ENCODE results near the gene TARM1. TPM values are rescaled to one million over a fixed set of nuclear protein-coding genes. Genes with fewer than 3 reads are reported as not detected.
"Not testable (repeated sequence)": the region's sequence is repeated elsewhere in the genome, so short reads cannot be mapped to it uniquely, and the experiment has no call there.

Gene TARM1
- total RNA-seq, 4 donors from 2014 or later: not detected

DNA sequence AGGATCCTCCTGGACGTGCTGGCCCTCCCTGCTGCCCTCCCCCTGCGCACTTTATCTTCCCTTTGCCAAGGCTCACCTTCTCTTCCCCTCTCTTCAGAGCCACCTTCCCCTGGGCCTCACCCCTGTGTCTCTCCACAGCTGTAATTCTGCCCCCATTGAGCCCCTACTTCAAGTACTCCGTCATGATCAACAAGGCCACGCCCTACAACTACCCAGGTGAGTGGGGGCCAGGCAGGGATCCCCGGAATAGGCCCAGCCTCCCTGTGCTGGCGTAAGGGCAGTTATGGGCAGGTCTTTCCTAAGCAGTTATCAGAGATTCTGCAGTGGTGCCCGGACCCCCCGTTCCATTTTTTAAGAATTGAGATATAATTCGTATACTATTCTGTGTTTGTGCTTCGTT is 24.6 kb upstream of the TARM1 start:
- no peak for DNase-seq (ENCODE audit: low spot score in 2 of 2)
- TF ChIP-seq POLR2A (IDR thresholded peaks at IDR 0.05): no peak
- TF ChIP-seq, protein P1, sequence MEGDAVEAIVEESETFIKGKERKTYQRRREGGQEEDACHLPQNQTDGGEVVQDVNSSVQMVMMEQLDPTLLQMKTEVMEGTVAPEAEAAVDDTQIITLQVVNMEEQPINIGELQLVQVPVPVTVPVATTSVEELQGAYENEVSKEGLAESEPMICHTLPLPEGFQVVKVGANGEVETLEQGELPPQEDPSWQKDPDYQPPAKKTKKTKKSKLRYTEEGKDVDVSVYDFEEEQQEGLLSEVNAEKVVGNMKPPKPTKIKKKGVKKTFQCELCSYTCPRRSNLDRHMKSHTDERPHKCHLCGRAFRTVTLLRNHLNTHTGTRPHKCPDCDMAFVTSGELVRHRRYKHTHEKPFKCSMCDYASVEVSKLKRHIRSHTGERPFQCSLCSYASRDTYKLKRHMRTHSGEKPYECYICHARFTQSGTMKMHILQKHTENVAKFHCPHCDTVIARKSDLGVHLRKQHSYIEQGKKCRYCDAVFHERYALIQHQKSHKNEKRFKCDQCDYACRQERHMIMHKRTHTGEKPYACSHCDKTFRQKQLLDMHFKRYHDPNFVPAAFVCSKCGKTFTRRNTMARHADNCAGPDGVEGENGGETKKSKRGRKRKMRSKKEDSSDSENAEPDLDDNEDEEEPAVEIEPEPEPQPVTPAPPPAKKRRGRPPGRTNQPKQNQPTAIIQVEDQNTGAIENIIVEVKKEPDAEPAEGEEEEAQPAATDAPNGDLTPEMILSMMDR (IDR thresholded peaks at IDR 0.05): no peak
- WGBS, 2 donors: 92% methylated on average over 10 of the region's 10 CpGs
- H3K4me3 ChIP-seq (ENCODE audit: low read depth, poor library complexity, severe bottlenecking): no peak overlapping the region
- intact Hi-C loops (cut with DNase I; ENCODE audit: low total_unique reads): no loop called here

DNA sequence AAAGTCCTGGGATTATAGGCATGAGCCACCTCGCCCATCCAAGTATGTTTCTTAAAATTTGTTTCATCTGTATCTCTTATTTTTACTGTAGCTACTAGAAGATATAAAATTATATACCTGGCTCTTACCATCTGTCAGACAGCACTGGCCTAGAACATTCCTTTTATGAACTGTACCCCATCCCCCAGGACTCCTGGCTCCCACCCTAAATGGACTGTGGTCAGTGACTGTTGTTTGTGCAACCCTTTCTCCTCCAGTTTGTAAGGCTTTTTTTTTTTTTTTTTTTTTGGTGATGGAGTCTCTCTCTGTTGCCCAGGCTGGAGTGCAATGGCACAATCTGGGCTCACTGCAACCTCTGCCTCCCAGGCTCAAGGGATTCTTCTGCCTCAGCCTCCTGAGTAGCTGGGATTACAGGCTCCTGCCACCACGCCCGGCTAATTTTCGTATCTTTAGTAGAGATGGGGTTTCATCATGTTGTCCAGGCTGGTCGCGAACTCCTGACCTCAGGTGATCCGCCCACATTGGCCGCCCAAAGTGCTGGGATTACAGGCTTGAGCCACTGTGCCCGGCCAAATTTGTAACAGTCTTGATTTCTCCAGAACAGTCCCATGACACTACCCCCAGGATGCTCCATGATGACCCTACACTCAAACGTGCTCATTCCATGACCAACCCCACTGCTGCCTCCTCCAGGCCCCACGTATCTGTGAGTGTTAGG is 24.0 kb upstream of the TARM1 start:
- H3K4me3 ChIP-seq (ENCODE audit: low read depth, poor library complexity, severe bottlenecking): no peak overlapping the region
- TF ChIP-seq POLR2A (IDR thresholded peaks at IDR 0.05): no peak
- TF ChIP-seq, protein P1 (IDR thresholded peaks at IDR 0.05): no peak
- WGBS, 2 donors: 81 to 88% methylated on average over 11 of the region's 11 CpGs
- intact Hi-C loops (cut with DNase I; ENCODE audit: low total_unique reads): no loop called here
- no peak for DNase-seq (ENCODE audit: low spot score in 2 of 2)

DNA sequence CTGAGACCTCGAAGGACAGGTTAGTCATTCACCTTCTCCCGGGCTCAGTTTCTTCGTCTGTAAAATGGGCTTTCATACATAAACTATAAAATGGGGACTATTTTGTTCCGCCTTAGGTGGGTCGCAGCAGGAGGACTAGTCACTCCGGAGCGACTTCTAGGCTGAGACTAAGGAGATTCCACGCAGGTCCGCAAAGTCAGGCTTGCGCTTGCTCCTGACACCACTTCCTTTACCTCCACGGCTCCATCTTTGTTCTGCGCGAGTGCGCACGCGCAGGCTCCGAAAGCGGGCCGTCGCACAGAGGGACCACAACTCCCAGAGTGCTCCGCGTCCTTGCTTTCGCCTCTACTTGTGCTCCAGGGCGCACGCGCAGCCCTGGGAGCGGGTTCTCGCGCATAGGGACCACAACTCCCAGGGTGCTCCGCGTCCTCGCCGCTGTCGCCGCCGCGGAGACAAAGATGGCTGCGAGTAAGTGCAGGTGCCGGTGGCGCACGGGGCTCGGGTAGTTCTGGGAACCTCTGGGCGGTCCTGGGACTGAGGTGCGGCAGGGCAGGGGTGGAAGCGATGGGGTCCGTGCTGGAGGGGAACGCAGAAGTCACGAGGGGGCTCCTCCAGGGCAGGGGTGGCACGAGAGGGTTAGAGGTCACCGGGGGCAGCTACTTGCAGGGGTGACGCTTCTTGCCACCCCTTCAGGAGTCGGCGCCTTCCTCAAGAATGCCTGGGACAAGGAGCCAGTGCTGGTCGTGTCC is 21.4 kb upstream of the TARM1 start, which contains the start of gene NDUFA3:
Gene NDUFA3, plus strand, starts transcription at position 435 of the 749 bp plus-strand sequence. Its CDS starts 24 bp downstream, at position 459.
- TF ChIP-seq POLR2A (IDR thresholded peaks at IDR 0.05): no peak
- TF ChIP-seq, protein P1 (IDR thresholded peaks at IDR 0.05): no peak

DNA sequence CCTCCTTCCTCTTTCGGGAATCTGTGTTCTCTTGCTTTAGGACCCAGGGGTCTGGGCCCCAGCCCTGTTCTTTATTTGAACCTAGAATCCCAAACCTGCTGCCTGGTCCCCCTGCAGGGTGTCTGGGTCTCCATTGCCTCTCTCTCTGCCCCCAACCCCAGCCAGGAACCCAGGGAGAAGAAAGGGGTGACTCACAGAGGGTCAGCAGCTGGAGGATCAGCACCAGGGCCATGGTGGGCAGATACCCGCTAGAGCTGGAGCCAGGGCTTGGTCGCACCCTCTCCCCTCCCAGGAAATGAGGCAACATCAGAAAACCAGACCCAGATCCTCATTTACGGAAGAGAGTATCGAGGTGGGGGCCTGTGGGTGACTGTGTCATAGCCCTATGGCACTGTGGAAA is 19.4 kb upstream of the TARM1 start, which contains the start of gene OSCAR:
Gene OSCAR, minus strand, starts transcription at position 243 of the 400 bp plus-strand sequence. Its CDS starts 11 bp downstream, at position 232.
- no peak for TF ChIP-seq POLR2A (IDR thresholded peaks at IDR 0.05)
- TF ChIP-seq, protein P1 (IDR thresholded peaks at IDR 0.05): no peak
- no peak within 1 kb of the TSS for H3K4me3 ChIP-seq (ENCODE audit: low read depth, poor library complexity, severe bottlenecking)
- WGBS, 2 donors: 48 to 49% methylated on average over 5 of the region's 5 CpGs
- intact Hi-C loops (cut with DNase I; ENCODE audit: low total_unique reads): no loop called here
- no peak for DNase-seq (ENCODE audit: low spot score in 2 of 2)

More for the DNA sequence above, 21.4 kb upstream of the TARM1 start, which contains the start of gene NDUFA3:
- intact Hi-C loops (cut with DNase I; ENCODE audit: low total_unique reads): no loop called here
- peak within 1 kb of the TSS; percentile 70 for H3K4me3 ChIP-seq (ENCODE audit: low read depth, poor library complexity, severe bottlenecking)
- peak; percentile 97 to 99 for DNase-seq (ENCODE audit: low spot score in 2 of 2)
- WGBS, 2 donors: 3 to 4% methylated on average over 40 to 54 of the region's 54 CpGs

DNA sequence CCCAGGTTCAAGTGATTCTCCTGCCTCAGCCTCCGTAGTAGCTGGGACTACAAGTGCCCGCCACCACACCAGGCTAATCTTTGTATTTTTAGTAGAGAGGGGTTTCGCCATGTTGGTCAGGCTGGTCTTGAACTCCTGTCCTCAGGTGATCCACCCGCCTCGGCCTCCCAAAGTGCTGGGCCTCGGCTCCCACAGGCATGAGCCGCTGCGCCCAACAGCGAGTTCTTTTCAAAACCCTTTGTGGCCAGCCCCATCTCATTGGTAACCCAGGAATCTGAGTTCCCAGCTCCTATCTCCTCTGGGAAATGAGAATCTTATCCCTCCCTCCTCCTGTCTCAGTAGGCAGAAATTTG is 18.7 kb upstream of the TARM1 start:
- DNase-seq (ENCODE audit: low spot score in 2 of 2); H3K4me3 ChIP-seq (ENCODE audit: low read depth, poor library complexity, severe bottlenecking); intact Hi-C loops (cut with DNase I; ENCODE audit: low total_unique reads): not testable (repeated sequence)
- WGBS, 2 donors: 81 to 88% methylated on average over 9 of the region's 9 CpGs

DNA sequence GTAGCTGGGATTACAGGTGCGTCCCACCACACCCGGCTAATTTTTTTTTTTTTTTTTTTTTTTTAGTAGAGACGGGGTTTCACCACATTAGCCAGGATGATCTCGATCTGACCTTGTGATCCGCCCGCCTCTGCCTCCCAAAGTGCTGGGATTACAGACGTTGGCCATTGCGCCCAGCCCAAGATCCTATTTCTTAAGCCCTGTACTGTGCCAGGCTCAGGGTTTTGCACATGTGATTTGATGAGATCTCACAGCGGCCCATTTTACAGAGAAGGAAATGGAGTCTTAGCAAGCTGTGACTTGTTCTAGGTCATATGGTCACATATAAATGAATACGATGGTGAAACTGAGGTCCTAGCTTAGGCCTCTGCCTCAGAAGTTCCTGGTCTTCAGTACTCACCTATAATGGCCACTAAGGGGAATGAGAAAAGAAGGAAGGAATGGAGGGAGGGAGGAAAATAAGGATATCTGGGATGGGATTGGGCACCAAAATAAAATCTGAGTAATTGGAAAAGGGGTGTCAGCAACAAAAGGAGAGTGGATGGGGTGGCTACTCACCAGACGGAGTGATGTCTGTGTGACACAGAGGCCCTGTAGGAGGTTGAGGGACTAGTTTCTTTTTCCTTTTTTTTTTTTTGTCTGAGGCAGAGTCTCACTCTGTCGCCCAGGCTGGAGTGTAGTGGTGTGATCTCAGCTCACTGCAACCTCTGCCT is 18.2 kb upstream of the TARM1 start:
- H3K4me3 ChIP-seq (ENCODE audit: low read depth, poor library complexity, severe bottlenecking): no peak overlapping the region
- 86 to 89% methylated on average over 11 to 12 of the region's 12 CpGs for WGBS, 2 donors
- TF ChIP-seq, protein P1 (IDR thresholded peaks at IDR 0.05): no peak
- TF ChIP-seq POLR2A (IDR thresholded peaks at IDR 0.05): no peak
- DNase-seq (ENCODE audit: low spot score in 2 of 2): no peak
- intact Hi-C loops (cut with DNase I; ENCODE audit: low total_unique reads): no loop called here

All from lower leg skin (tissue), 4 donors.